Trophoblast cell (in vitro differentiated cells and primary cell): Measurements from ENCODE around the gene TRAPPC2.
"Not testable (repeated sequence)": the region's sequence is repeated elsewhere in the genome, so short reads cannot be mapped to it uniquely, and the experiment has no call there.

Source experiments
- DNase-seq, 2 donors: peaks; one replicate each; pipeline ENCODE4 v3.0.0-alpha.2; 2016
- H2AFZ ChIP-seq: 2 replicates; pipeline ENCODE4 v1.6.1; 2013; ENCODE audit warnings: low read length, moderate library complexity, mild to moderate bottlenecking; ENCODE audit not compliant: insufficient read depth, poor library complexity
- H2AK5ac ChIP-seq: 2 replicates; pipeline ENCODE4 v1.6.1; 2013; ENCODE audit warnings: mild to moderate bottlenecking, low read length
- H2BK120ac ChIP-seq: 2 replicates; pipeline ENCODE4 v1.6.1; 2013; ENCODE audit warnings: low read length, mild to moderate bottlenecking, moderate library complexity; ENCODE audit not compliant: insufficient read depth, poor library complexity
- H2BK12ac ChIP-seq: 2 replicates; pipeline ENCODE4 v1.6.1; 2013; ENCODE audit warnings: mild to moderate bottlenecking, low read length, moderate library complexity
- H2BK5ac ChIP-seq: 2 replicates; pipeline ENCODE4 v1.6.1; 2013; ENCODE audit warnings: low read length, low read depth, moderate library complexity, mild to moderate bottlenecking; ENCODE audit not compliant: poor library complexity
- H3K14ac ChIP-seq: 2 replicates; pipeline ENCODE4 v1.6.1; 2013; ENCODE audit warnings: mild to moderate bottlenecking, low read length
- H3K18ac ChIP-seq: 2 replicates; pipeline ENCODE4 v1.6.1; 2013; ENCODE audit warnings: mild to moderate bottlenecking, low read length
- H3K23ac ChIP-seq: 2 replicates; pipeline ENCODE4 v1.6.1; 2013; ENCODE audit warnings: low read length
- H3K27ac ChIP-seq: 2 replicates; pipeline ENCODE4 v1.5.1; 2013; ENCODE audit warnings: low read depth, mild to moderate bottlenecking, inconsistent platforms, low read length, moderate library complexity
- H3K27me3 ChIP-seq: 2 replicates; pipeline ENCODE4 v1.6.1; 2013; ENCODE audit warnings: inconsistent platforms, mild to moderate bottlenecking, low read length, moderate library complexity; ENCODE audit not compliant: insufficient read depth
- H3K36me3 ChIP-seq, 2 experiments: 1 replicate in 1 of 2; 2 replicates in 1 of 2; pipeline ENCODE4 v1.6.1; 2013; ENCODE audit warnings: low read length in 2 of 2, mild to moderate bottlenecking in 2 of 2, moderate library complexity in 1 of 2; ENCODE audit not compliant: insufficient read depth in 2 of 2, control insufficient read depth in 1 of 2
- H3K4ac ChIP-seq: 2 replicates; pipeline ENCODE4 v1.6.1; 2013; ENCODE audit warnings: low read depth, mild to moderate bottlenecking, low read length, moderate library complexity
- H3K4me1 ChIP-seq, 2 experiments: 1 replicate in 1 of 2; 2 replicates in 1 of 2; pipeline ENCODE4 v1.6.1; 2013; ENCODE audit warnings: low read length in 2 of 2, mild to moderate bottlenecking in 2 of 2, moderate library complexity in 1 of 2; ENCODE audit not compliant: insufficient read depth in 2 of 2, control insufficient read depth in 1 of 2
- H3K4me2 ChIP-seq: 2 replicates; pipeline ENCODE4 v1.6.1; 2013; ENCODE audit warnings: inconsistent platforms, mild to moderate bottlenecking, low read length, moderate library complexity
- H3K4me3 ChIP-seq: 2 replicates; pipeline ENCODE4 v1.5.1; 2013; ENCODE audit warnings: mild to moderate bottlenecking, low read depth, low read length, inconsistent platforms
- H3K79me1 ChIP-seq: one replicate; pipeline ENCODE4 v1.6.1; 2013; ENCODE audit warnings: low read length
- H3K79me2 ChIP-seq: 2 replicates; pipeline ENCODE4 v1.6.1; 2013; ENCODE audit warnings: low read length, mild to moderate bottlenecking; ENCODE audit not compliant: control insufficient read depth, insufficient read depth, poor library complexity
- H3K9ac ChIP-seq: 2 replicates; pipeline ENCODE4 v1.6.1; 2013; ENCODE audit warnings: mild to moderate bottlenecking, low read length
- H3K9me3 ChIP-seq: 2 replicates; pipeline ENCODE4 v1.6.1; 2013; ENCODE audit warnings: low read depth, mild to moderate bottlenecking, control low read depth, inconsistent platforms, low read length; ENCODE audit not compliant: insufficient read depth
- H4K12ac ChIP-seq: 2 replicates; pipeline ENCODE4 v1.6.1; 2013; ENCODE audit warnings: low read depth, mild to moderate bottlenecking, low read length, moderate library complexity
- H4K8ac ChIP-seq: 2 replicates; pipeline ENCODE4 v1.6.1; 2013; ENCODE audit warnings: low read depth, mild to moderate bottlenecking, low read length, moderate library complexity
- H4K91ac ChIP-seq: one replicate; pipeline ENCODE4 v1.6.1; 2013; ENCODE audit warnings: low read depth, mild to moderate bottlenecking, low read length, moderate library complexity
- WGBS: extraction: QIAGEN DNeasy Blood & Tissue Kit; methylation state at CpG from one replicate; pipeline ENCODE4 v1.1.7; 2013; ENCODE audit warnings: missing lambda C conversion rate; ENCODE audit not compliant: insufficient read length, insufficient coverage; ENCODE audit errors: extremely low coverage; 5-methylcytosine and 5-hydroxymethylcytosine counted together

Gene TRAPPC2

DNA sequence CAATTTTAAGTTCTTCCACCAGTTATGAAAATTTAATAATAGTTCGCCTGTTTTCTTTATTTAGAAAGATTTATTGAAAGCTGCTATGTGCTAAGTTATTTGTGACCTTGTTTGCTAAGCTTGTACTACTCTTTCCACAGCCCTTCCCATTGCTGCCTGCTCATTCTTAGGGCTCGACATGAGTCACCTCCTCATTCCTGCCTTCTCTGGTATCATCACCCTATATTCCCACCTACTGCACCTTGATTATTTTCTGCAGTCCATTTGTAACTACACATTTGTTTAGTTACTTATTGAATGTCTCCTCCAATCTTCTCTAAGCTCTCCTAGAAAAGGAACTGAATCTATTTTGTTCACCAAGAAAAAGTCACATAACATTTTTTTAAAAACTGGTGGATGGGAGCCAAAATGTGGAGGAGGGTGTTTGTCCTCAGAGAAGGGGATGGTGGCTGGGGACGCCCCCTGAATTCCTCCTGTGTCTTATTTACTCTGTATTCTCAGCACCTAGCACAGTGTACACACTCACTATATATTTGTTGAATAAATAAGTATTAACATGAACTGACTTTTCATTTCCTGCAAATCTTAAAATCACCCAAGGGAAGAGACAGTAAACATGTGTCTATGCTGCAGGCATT is 49.2 kb downstream of the TRAPPC2 start:
- Histone ChIP-seq H3K79me2 (peaks cover 7% of the 10 kb centered on the region), H3K4me3 (no peak overlapping the region), H3K9ac (no peak overlapping the region), H3K18ac (no peak overlapping the region), H2AK5ac (no peak overlapping the region), H2BK12ac (no peak overlapping the region), H4K91ac (no peak overlapping the region), H3K36me3 (no peaks in the 10 kb centered on the region), H2AFZ (no peak overlapping the region), H3K4ac (no peak overlapping the region), H3K4me2 (no peak overlapping the region), H3K9me3 (no peaks in the 10 kb centered on the region), H3K79me1 (peaks cover 8% of the 10 kb centered on the region), H3K27ac (no peak overlapping the region), H2BK120ac (no peak overlapping the region), H4K8ac (no peak overlapping the region), H3K23ac (no peak overlapping the region), H3K14ac (no peak overlapping the region), H4K12ac (no peak overlapping the region), H3K4me1 (no peaks in the 10 kb centered on the region), H2BK5ac (no peak overlapping the region), H3K27me3 (no peaks in the 10 kb centered on the region)
- DNase-seq: no peak
- no CpG with 5 or more reads among the region's 3 CpGs for WGBS

DNA sequence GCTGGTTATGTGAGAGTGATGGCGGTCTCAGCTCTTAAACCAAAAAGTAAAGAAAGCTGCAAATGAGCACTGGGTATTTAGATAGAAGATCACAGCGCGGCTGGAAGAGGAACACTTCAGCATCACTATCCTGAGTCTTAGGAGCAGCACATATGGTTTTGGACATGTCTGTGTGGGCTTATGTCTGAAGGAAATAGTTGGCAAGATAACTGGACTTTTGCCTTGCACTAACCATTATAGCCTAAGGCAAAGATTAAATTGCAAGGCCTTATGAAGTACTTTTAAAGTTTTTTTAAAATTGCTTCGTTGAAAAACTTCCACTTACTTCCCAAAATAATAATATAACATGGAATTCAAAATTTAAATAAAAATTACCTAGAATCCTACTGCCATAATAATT is 50.1 kb downstream of the TRAPPC2 start:
- Histone ChIP-seq H3K18ac (no peak overlapping the region), H3K23ac (no peak overlapping the region), H3K9ac (no peak overlapping the region), H3K79me2 (peaks cover 4% of the 10 kb centered on the region), H3K27ac (no peak overlapping the region), H3K4me3 (no peak overlapping the region), H4K8ac (no peak overlapping the region), H3K4me1 (no peaks in the 10 kb centered on the region), H2AFZ (no peak overlapping the region), H2BK12ac (no peak overlapping the region), H3K79me1 (peaks cover 4% of the 10 kb centered on the region), H3K9me3 (no peaks in the 10 kb centered on the region), H2BK5ac (no peak overlapping the region), H4K91ac (no peak overlapping the region), H2BK120ac (no peak overlapping the region), H4K12ac (no peak overlapping the region), H3K36me3 (no peaks in the 10 kb centered on the region), H3K27me3 (no peaks in the 10 kb centered on the region), H3K4ac (no peak overlapping the region), H3K4me2 (no peak overlapping the region), H3K14ac (no peak overlapping the region), H2AK5ac (no peak overlapping the region)
- WGBS: no CpG with 5 or more reads among the region's 4 CpGs
- DNase-seq: no peak

DNA sequence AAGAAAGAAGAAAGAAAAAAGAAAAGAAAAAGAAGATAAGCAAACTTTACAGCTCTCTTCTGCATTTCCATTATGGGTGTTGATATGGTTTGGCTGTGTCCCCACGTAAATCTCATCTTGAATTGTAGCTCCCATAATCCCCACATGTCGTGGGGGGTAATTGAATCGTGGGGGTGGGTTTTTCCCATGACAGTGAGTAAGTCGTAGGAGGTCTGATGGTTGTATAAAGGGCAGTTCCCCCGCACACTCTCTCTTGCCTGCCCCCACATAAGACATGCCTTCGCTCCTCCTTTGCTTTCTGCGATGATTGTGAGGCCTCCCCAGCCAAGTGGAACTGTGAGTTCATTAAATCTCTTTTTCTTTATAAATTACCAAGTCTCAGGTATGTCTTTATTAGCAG is 52.8 kb downstream of the TRAPPC2 start:
- no peak overlapping the region for H2BK12ac ChIP-seq
- no CpG with 5 or more reads among the region's 7 CpGs for WGBS
- H3K9ac ChIP-seq: no peak overlapping the region
- no peak overlapping the region for H3K18ac ChIP-seq
- no peak overlapping the region for H2BK120ac ChIP-seq
- H3K4ac ChIP-seq: no peak overlapping the region
- H3K27ac ChIP-seq: no peak overlapping the region
- H2BK5ac ChIP-seq: no peak overlapping the region
- no peak overlapping the region for H2AK5ac ChIP-seq
- H4K12ac ChIP-seq: no peak overlapping the region
- H3K23ac ChIP-seq: no peak overlapping the region
- H3K36me3 ChIP-seq: no peaks in the 10 kb centered on the region
- DNase-seq: no peak
- no peaks in the 10 kb centered on the region for H3K79me1 ChIP-seq
- no peaks in the 10 kb centered on the region for H3K4me1 ChIP-seq
- no peak overlapping the region for H4K91ac ChIP-seq
- H3K79me2 ChIP-seq: no peaks in the 10 kb centered on the region
- no peaks in the 10 kb centered on the region for H3K9me3 ChIP-seq
- no peaks in the 10 kb centered on the region for H3K27me3 ChIP-seq
- no peak overlapping the region for H3K14ac ChIP-seq
- H2AFZ ChIP-seq: no peak overlapping the region
- H3K4me3 ChIP-seq: no peak overlapping the region
- H4K8ac ChIP-seq: no peak overlapping the region
- H3K4me2 ChIP-seq: no peak overlapping the region

GRCh38 chrX:13679700-13680099 is 54.7 kb downstream of the TRAPPC2 start:
- not testable (repeated sequence) for H3K79me1 ChIP-seq, H3K14ac ChIP-seq, H3K27me3 ChIP-seq, H3K9ac ChIP-seq, H2AFZ ChIP-seq, H4K12ac ChIP-seq, H2BK120ac ChIP-seq, H4K8ac ChIP-seq, H3K18ac ChIP-seq, H4K91ac ChIP-seq, H3K79me2 ChIP-seq, H2BK12ac ChIP-seq, H2BK5ac ChIP-seq, H3K4me2 ChIP-seq, H3K27ac ChIP-seq, H3K4me3 ChIP-seq, H2AK5ac ChIP-seq, H3K36me3 ChIP-seq, H3K23ac ChIP-seq, DNase-seq, H3K4me1 ChIP-seq, H3K4ac ChIP-seq, H3K9me3 ChIP-seq
- WGBS: no CpG with 5 or more reads among the region's 4 CpGs
